Transverse colon (tissue), 4 donors: ENCODE data around the gene LCE4A. TPM values are rescaled to one million over a fixed set of nuclear protein-coding genes. Genes with fewer than 3 reads are reported as not detected.

ENCODE experiments used
- DNase-seq: peaks from one replicate; pipeline ENCODE4 v3.0.0-alpha.2; 2019
- H3K27ac ChIP-seq, 4 donors: fragments of 200-600 bp; sonication (generic); 2 replicates each; pipeline ENCODE4 v1.5.1; 2016 to 2018; ENCODE audit warnings: inconsistent platforms in 4 of 4
- H3K27me3 ChIP-seq: fragments of 200-600 bp; sonication (generic); 2 replicates; pipeline ENCODE4 v1.5.1; 2017; ENCODE audit warnings: inconsistent platforms
- H3K36me3 ChIP-seq, 4 donors: fragments of 200-600 bp; sonication (generic); 2 replicates each; pipeline ENCODE4 v1.5.1; 2017 to 2019; ENCODE audit warnings: inconsistent platforms in 4 of 4
- H3K4me1 ChIP-seq, 4 donors: fragments of 200-600 bp; sonication (generic); 2 replicates each; pipeline ENCODE4 v1.5.1; 2017 to 2020; ENCODE audit warnings: inconsistent platforms in 4 of 4
- H3K4me3 ChIP-seq, 4 donors: fragments of 200-600 bp; sonication (generic); 1 replicate in 1 of 4; 2 replicates in 3 of 4; pipeline versions ENCODE4 v1.5.1 to v1.6.1; 2017 to 2019; ENCODE audit warnings: inconsistent platforms in 4 of 4
- H3K9me3 ChIP-seq, 2 donors: fragments of 200-600 bp; sonication (generic); 2 replicates each; pipeline ENCODE4 v1.5.1; 2017 to 2019; ENCODE audit warnings: inconsistent platforms in 2 of 2
- EP300 ChIP-seq: sonication (generic); formaldehyde crosslinking; IDR thresholded peaks from one replicate; pipeline ENCODE4 v1.6.1; 2017; ENCODE audit warnings: antibody characterized with exemption, low read depth
- POLR2A ChIP-seq: fragments of 450-650 bp; IDR thresholded peaks from one replicate; pipeline ENCODE4 v1.6.1; 2016; ENCODE audit warnings: antibody characterized with exemption, mild to moderate bottlenecking, moderate library complexity
- POLR2AphosphoS5 ChIP-seq, 3 donors: sonication (generic); formaldehyde crosslinking; IDR thresholded peaks; one replicate each; pipeline ENCODE4 v1.6.1; 2016; ENCODE audit warnings: antibody characterized with exemption in 3 of 3
- WGBS, 2 donors: methylation state at CpG; one replicate each; pipeline ENCODE4 v1.1.5; 2018; ENCODE audit warnings: low coverage in 1 of 2; 5-methylcytosine and 5-hydroxymethylcytosine counted together
- in situ Hi-C, 4 donors: fragments of 200-750 bp; cut with MboI; loops; one replicate each; pipeline versions ENCODE4 v1.15.0 to v1.15.1; 2017; ENCODE audit warnings: low sequenced_read_pairs in 3 of 4, low pct_ligation_motif_present in 1 of 4, low pct_unique_long_range_greater_than_20kb in 1 of 4
- intact Hi-C: fragments of 100-400 bp; cut with DNase I; formaldehyde crosslinking; loops from one replicate; pipeline ENCODE4 v1.15.1; 2023; ENCODE audit warnings: low total_unique reads
- total RNA-seq, 4 donors: library from RNA; depleted of rRNA; stranded (reverse); fragments of >200 nt; gene quantifications; one replicate each; pipeline ENCODE4 v1.1.0, GENCODE V29; 2016
- TF ChIP-seq, protein P1 (sequence below), 5 experiments: fragments of 200-600 bp in 3 of 5; fragments of 450-650 bp in 2 of 5; sonication (generic) in 3 of 5; IDR thresholded peaks; 1 replicate in 2 of 5; 2 replicates in 3 of 5; pipeline ENCODE4 v1.5.1; 2016 to 2017; ENCODE audit warnings: antibody characterized with exemption in 5 of 5, inconsistent platforms in 3 of 5, mild to moderate bottlenecking in 2 of 5, moderate library complexity in 1 of 5

Gene LCE4A
- total RNA-seq, 4 donors from 2014 or later = not detected

- Histone ChIP-seq H3K36me3 (no peaks in the 10 kb centered on the region), H3K9me3 (no peaks in the 10 kb centered on the region), H3K27ac (no peak overlapping the region), H3K4me3 (no peak overlapping the region), H3K27me3 (no peaks in the 10 kb centered on the region), H3K4me1 (no peaks in the 10 kb centered on the region)
- TF ChIP-seq EP300 (no peak), POLR2A (no peak), POLR2AphosphoS5 (IDR thresholded peaks at IDR 0.05) (no peak)
- TF ChIP-seq, protein P1, sequence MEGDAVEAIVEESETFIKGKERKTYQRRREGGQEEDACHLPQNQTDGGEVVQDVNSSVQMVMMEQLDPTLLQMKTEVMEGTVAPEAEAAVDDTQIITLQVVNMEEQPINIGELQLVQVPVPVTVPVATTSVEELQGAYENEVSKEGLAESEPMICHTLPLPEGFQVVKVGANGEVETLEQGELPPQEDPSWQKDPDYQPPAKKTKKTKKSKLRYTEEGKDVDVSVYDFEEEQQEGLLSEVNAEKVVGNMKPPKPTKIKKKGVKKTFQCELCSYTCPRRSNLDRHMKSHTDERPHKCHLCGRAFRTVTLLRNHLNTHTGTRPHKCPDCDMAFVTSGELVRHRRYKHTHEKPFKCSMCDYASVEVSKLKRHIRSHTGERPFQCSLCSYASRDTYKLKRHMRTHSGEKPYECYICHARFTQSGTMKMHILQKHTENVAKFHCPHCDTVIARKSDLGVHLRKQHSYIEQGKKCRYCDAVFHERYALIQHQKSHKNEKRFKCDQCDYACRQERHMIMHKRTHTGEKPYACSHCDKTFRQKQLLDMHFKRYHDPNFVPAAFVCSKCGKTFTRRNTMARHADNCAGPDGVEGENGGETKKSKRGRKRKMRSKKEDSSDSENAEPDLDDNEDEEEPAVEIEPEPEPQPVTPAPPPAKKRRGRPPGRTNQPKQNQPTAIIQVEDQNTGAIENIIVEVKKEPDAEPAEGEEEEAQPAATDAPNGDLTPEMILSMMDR (IDR thresholded peaks at IDR 0.05) = no peak
- WGBS, 2 donors = 59 to 71% methylated on average over 1 of the region's 1 CpG
- intact Hi-C loops (no loop called here), in situ Hi-C loops (no loop called here)
- DNase-seq = no peak
Observed at GRCh38 chr1:152728986-152729385, 21.0 kb downstream of the LCE4A start.

DNA sequence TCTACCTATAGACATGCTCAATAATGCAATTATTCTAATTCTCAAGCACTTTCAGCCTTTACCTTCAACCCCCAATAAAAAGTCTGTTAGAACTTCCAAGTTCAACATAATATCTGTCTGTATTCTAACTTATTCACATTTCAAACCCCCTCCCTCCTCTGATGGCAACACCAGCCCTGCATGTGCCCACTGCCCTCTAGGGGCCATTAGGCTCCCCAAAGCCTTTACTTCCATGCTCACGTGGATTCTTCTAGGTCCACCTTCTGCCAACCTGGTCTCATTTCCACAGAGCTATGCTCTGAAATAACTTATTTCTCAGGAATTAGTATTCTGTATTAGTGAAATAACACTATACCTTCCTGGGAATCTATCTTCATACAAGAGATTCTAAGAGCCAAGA is 27.7 kb downstream of the LCE4A start:
- Histone ChIP-seq H3K4me1 (no peaks in the 10 kb centered on the region), H3K9me3 (no peaks in the 10 kb centered on the region), H3K36me3 (no peaks in the 10 kb centered on the region), H3K27ac (no peak overlapping the region), H3K27me3 (no peaks in the 10 kb centered on the region), H3K4me3 (no peak overlapping the region)
- TF ChIP-seq, protein P1 (IDR thresholded peaks at IDR 0.05) = no peak
- no peak for TF ChIP-seq EP300
- no peak for TF ChIP-seq POLR2AphosphoS5 (IDR thresholded peaks at IDR 0.05)
- TF ChIP-seq POLR2A = no peak
- no peak for DNase-seq
- intact Hi-C loops (no loop called here), in situ Hi-C loops (no loop called here)
- 12 to 60% methylated on average over 1 of the region's 1 CpG for WGBS, 2 donors

GRCh38 chr1:152737997-152738396 is 30.0 kb downstream of the LCE4A start:
- H3K27me3 ChIP-seq = no peaks in the 10 kb centered on the region
- no peaks in the 10 kb centered on the region for H3K9me3 ChIP-seq
- no peak overlapping the region for H3K27ac ChIP-seq
- no peaks in the 10 kb centered on the region for H3K36me3 ChIP-seq
- no peak overlapping the region for H3K4me3 ChIP-seq
- 68 to 72% methylated on average over 4 to 5 of the region's 5 CpGs for WGBS, 2 donors
- TF ChIP-seq EP300 = no peak
- TF ChIP-seq, protein P1 (IDR thresholded peaks at IDR 0.05) = no peak
- no peak for TF ChIP-seq POLR2A
- no peak for TF ChIP-seq POLR2AphosphoS5 (IDR thresholded peaks at IDR 0.05)
- intact Hi-C loops (no loop called here), in situ Hi-C loops (no loop called here)
- no peak for DNase-seq
- H3K4me1 ChIP-seq = no peaks in the 10 kb centered on the region

DNA sequence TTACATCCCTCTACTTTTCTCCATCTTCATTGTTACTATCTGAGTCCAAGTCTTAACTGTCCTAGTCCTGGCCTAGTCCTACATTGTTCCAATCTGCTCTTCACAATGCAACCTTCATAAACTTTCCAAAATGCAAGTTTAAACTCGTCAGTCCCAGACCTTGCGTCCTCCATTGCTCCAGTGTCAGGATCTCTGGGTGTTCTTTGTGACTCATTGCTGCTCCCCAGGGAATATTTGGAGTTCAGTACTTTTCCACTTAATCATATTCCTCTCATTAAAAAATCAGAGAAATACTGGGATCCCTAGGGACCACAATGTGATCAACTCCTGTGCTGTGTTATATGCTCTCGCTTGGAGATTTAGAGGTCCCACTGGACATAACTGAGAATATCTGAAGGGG is 31.9 kb downstream of the LCE4A start:
- intact Hi-C loops (no loop called here), in situ Hi-C loops (no loop called here)
- Histone ChIP-seq H3K27me3 (no peaks in the 10 kb centered on the region), H3K9me3 (no peaks in the 10 kb centered on the region), H3K4me1 (no peaks in the 10 kb centered on the region), H3K36me3 (no peaks in the 10 kb centered on the region), H3K27ac (no peak overlapping the region), H3K4me3 (no peak overlapping the region)
- WGBS, 2 donors = 69 to 81% methylated on average over 2 to 3 of the region's 3 CpGs
- TF ChIP-seq, protein P1 (IDR thresholded peaks at IDR 0.05) = no peak
- TF ChIP-seq POLR2A = no peak
- no peak for TF ChIP-seq POLR2AphosphoS5 (IDR thresholded peaks at IDR 0.05)
- no peak for TF ChIP-seq EP300
- no peak for DNase-seq
